Measurements from ENCODE around the gene ARL15.

ARL15 gene

GRCh38 chr5:53971131-53971530 is 339.2 kb downstream of the ARL15 start:
- DNase-seq = no peak

- DNase-seq = no peak
These were observed 339.9 kb downstream of the ARL15 start for GRCh38 chr5:53970475-53970874.

GRCh38 chr5:53969176-53969730 is 341.1 kb downstream of the ARL15 start:
- no peak for DNase-seq

GRCh38 chr5:53965459-53965858 is 344.9 kb downstream of the ARL15 start:
- DNase-seq = no peak

GRCh38 chr5:53963958-53964357 is 346.4 kb downstream of the ARL15 start:
- DNase-seq = no peak

GRCh38 chr5:53962306-53962705 is 348.1 kb downstream of the ARL15 start:
- DNase-seq = no peak

- DNase-seq = no peak
These were observed 353.7 kb downstream of the ARL15 start for GRCh38 chr5:53956632-53957031.

GRCh38 chr5:53956196-53956595 is 354.2 kb downstream of the ARL15 start:
- DNase-seq = no peak

- DNase-seq = no peak
These were observed 359.8 kb downstream of the ARL15 start for GRCh38 chr5:53950621-53951020.

GRCh38 chr5:53948598-53948997 is 361.8 kb downstream of the ARL15 start:
- DNase-seq = no peak

- DNase-seq = no peak
These were observed 363.8 kb downstream of the ARL15 start for GRCh38 chr5:53946405-53947100.

- DNase-seq = no peak
These were observed 365.4 kb downstream of the ARL15 start for GRCh38 chr5:53944981-53945380.

GRCh38 chr5:53943938-53944337 is 366.4 kb downstream of the ARL15 start:
- DNase-seq = no peak

- DNase-seq = no peak
These were observed 367.6 kb downstream of the ARL15 start for GRCh38 chr5:53942724-53943123.

GRCh38 chr5:53940921-53941320 is 369.5 kb downstream of the ARL15 start:
- no peak for DNase-seq

- no peak for DNase-seq
These were observed 372.9 kb downstream of the ARL15 start for GRCh38 chr5:53937467-53937866.

- no peak for DNase-seq
These were observed 373.7 kb downstream of the ARL15 start for GRCh38 chr5:53936481-53937352.

GRCh38 chr5:53934151-53934820 is 376.1 kb downstream of the ARL15 start:
- no peak for DNase-seq

GRCh38 chr5:53932351-53932750 is 378.0 kb downstream of the ARL15 start:
- no peak for DNase-seq

- DNase-seq = no peak
These were observed 379.9 kb downstream of the ARL15 start for GRCh38 chr5:53930457-53930856.

- DNase-seq = no peak
These were observed 380.8 kb downstream of the ARL15 start for GRCh38 chr5:53929570-53929969.

GRCh38 chr5:53929152-53929551 is 381.2 kb downstream of the ARL15 start:
- DNase-seq = no peak

GRCh38 chr5:53928641-53929040 is 381.7 kb downstream of the ARL15 start:
- DNase-seq = no peak
